HCT116 (cell line): Measurements from ENCODE around the gene C16orf95. TPM values are rescaled to one million over a fixed set of nuclear protein-coding genes. Genes with fewer than 3 reads are reported as not detected.

Source experiments
- ATAC-seq: fragments of 200-7000 bp; cut with Tn5 transposase; 2 replicates; pipeline ENCODE4 v1.9.1; 2020; ENCODE audit warnings: mild to moderate bottlenecking, moderate library complexity
- BruUV-seq: library from RNA; stranded (reverse); fragments of 400-500 nt; replicated peaks from 2 replicates; lab custom pipeline; 2021; lab: Mats Ljungman, UMichigan
- CTCF ChIA-PET: fragments of 300-600 bp; sonication (Branson Sonifier 250); formaldehyde crosslinking; loops from one replicate; lab custom pipeline; 2021; ENCODE audit warnings: antibody characterized with exemption; lab: Charles Lee
- POLR2A ChIA-PET: fragments of 300-600, 350-600 bp; sonication (Branson Sonifier 250); formaldehyde crosslinking; loops from one replicate; lab custom pipeline; 2021; ENCODE audit warnings: antibody characterized with exemption; lab: Charles Lee
- RAD21 ChIA-PET, 2 experiments: fragments of 300-600 bp; sonication (Branson Sonifier 250); formaldehyde crosslinking; loops; one replicate each; lab custom pipeline; 2023; ENCODE audit warnings: low total read pairs in 2 of 2; ENCODE audit not compliant: uncharacterized antibody in 2 of 2, unreplicated experiment in 2 of 2, low non-redundant PET in 1 of 2; lab: Charles Lee
- DNase-seq: peaks from one replicate; pipeline ENCODE4 v3.0.0-alpha.2; 2010; ENCODE audit warnings: low read depth, low spot score
- H2AFZ ChIP-seq: fragments of 200-600 bp; shearing (Covaris generic), sonication (generic); 2 replicates; pipeline ENCODE4 v1.6.1; 2017; ENCODE audit warnings: low read depth, mixed run types, mixed read lengths, antibody characterized with exemption, low read length; ENCODE audit not compliant: poor library complexity, severe bottlenecking
- H3K27ac ChIP-seq: 2 replicates; pipeline ENCODE4 v1.5.1; 2012; ENCODE audit warnings: low read depth, low read length
- H3K27me3 ChIP-seq: fragments of 200-600 bp; sonication (generic); 2 replicates; pipeline ENCODE4 v1.6.1; 2016; ENCODE audit warnings: mixed run types, low read length, mixed read lengths; ENCODE audit not compliant: insufficient read depth
- H3K36me3 ChIP-seq, 2 experiments: fragments of 200-500 bp in 1 of 2; fragments of 200-600 bp in 1 of 2; sonication (Bioruptor generic) in 1 of 2; sonication (generic) in 1 of 2; 2 replicates each; pipeline versions ENCODE4 v1.5.1 to v1.6.1; 2014 to 2016; ENCODE audit warnings: low read length in 2 of 2, inconsistent platforms in 1 of 2, mixed read lengths in 1 of 2, mixed run types in 1 of 2; ENCODE audit not compliant: insufficient read depth in 2 of 2, control insufficient read depth in 1 of 2
- H3K4me1 ChIP-seq, 2 experiments: fragments of 200-600 bp in 1 of 2; sonication (generic) in 1 of 2; 2 replicates each; pipeline versions ENCODE4 v1.5.1 to v1.6.1; 2012 to 2017; ENCODE audit warnings: low read length in 2 of 2, inconsistent platforms in 1 of 2, mild to moderate bottlenecking in 1 of 2, mixed read lengths in 1 of 2, mixed run types in 1 of 2, moderate library complexity in 1 of 2; ENCODE audit not compliant: insufficient read depth in 2 of 2, control insufficient read depth in 1 of 2
- H3K4me2 ChIP-seq: fragments of 200-600 bp; sonication (generic); 2 replicates; pipeline ENCODE4 v1.6.1; 2017; ENCODE audit warnings: mixed run types, low read length, mixed read lengths
- H3K4me3 ChIP-seq, 2 experiments: fragments of 200-600 bp in 1 of 2; sonication (generic) in 1 of 2; replicated peaks in 1 of 2; 2 replicates each; pipeline ENCODE4 v1.5.1; 2011 to 2016; ENCODE audit warnings: low read length in 2 of 2, control low read depth in 1 of 2, low read depth in 1 of 2, mild to moderate bottlenecking in 1 of 2, mixed read lengths in 1 of 2, mixed run types in 1 of 2
- H3K79me2 ChIP-seq: fragments of 200-600 bp; sonication (generic); 2 replicates; pipeline ENCODE4 v1.6.1; 2017; ENCODE audit warnings: mild to moderate bottlenecking, mixed run types, low read length, moderate library complexity, mixed read lengths; ENCODE audit not compliant: insufficient read depth
- H3K9ac ChIP-seq: fragments of 200-600 bp; sonication (generic); 2 replicates; pipeline ENCODE4 v1.6.1; 2016; ENCODE audit warnings: low read length, mixed read lengths
- H3K9me2 ChIP-seq: fragments of 200-600 bp; sonication (generic), shearing (Covaris generic); 2 replicates; pipeline ENCODE4 v1.6.1; 2017; ENCODE audit warnings: mixed run types, mild to moderate bottlenecking, moderate library complexity; ENCODE audit not compliant: insufficient read depth
- H3K9me3 ChIP-seq, 2 experiments: fragments of 200-500 bp in 1 of 2; fragments of 200-600 bp in 1 of 2; sonication (Bioruptor generic) in 1 of 2; sonication (generic) in 1 of 2; 2 replicates each; pipeline ENCODE4 v1.6.1; 2014 to 2017; ENCODE audit warnings: low read length in 2 of 2, mixed read lengths in 2 of 2, inconsistent platforms in 1 of 2, low read depth in 1 of 2, mild to moderate bottlenecking in 1 of 2, mixed run types in 1 of 2, moderate library complexity in 1 of 2; ENCODE audit not compliant: control insufficient read depth in 1 of 2, insufficient read depth in 1 of 2
- H4K20me1 ChIP-seq: fragments of 200-600 bp; sonication (generic), shearing (Covaris generic); 2 replicates; pipeline ENCODE4 v1.6.1; 2017; ENCODE audit warnings: mixed run types, mild to moderate bottlenecking, moderate library complexity; ENCODE audit not compliant: insufficient read depth
- CBX3 ChIP-seq: IDR thresholded peaks from 2 replicates; pipeline ENCODE4 v1.6.1; 2012; ENCODE audit warnings: low read depth
- CTCF ChIP-seq, 3 experiments: fragments of 200-600 bp in 1 of 3; sonication (generic) in 1 of 3; IDR thresholded peaks in 2 of 3; conservative IDR thresholded peaks in 1 of 3; 2 replicates each; pipeline ENCODE4 v1.5.1; 2012 to 2017; ENCODE audit warnings: low read depth in 2 of 3, low read length in 2 of 3, antibody characterized with exemption in 1 of 3, borderline replicate concordance in 1 of 3, control low read depth in 1 of 3, mild to moderate bottlenecking in 1 of 3, mixed read lengths in 1 of 3, mixed run types in 1 of 3, moderate library complexity in 1 of 3; ENCODE audit not compliant: insufficient read depth in 1 of 3
- EGR1 ChIP-seq: IDR thresholded peaks from 2 replicates; pipeline ENCODE4 v1.6.1; 2012; ENCODE audit warnings: low read depth
- EZH2 ChIP-seq: fragments of 200-600 bp; sonication (generic); IDR thresholded peaks from 2 replicates; pipeline ENCODE4 v1.6.1; 2017; ENCODE audit warnings: antibody characterized with exemption, mixed run types
- EZH2phosphoT487 ChIP-seq: fragments of 200-600 bp; IDR thresholded peaks from 2 replicates; pipeline ENCODE4 v1.6.1; 2018; ENCODE audit warnings: antibody characterized with exemption, borderline replicate concordance
- JUND ChIP-seq: IDR thresholded peaks from 2 replicates; pipeline ENCODE4 v1.6.1; 2012
- MAX ChIP-seq: IDR thresholded peaks from 2 replicates; pipeline ENCODE4 v1.6.1; 2012
- POLR2A ChIP-seq: IDR thresholded peaks from 2 replicates; pipeline ENCODE4 v1.7.0; 2011; ENCODE audit warnings: borderline replicate concordance; ENCODE audit not compliant: insufficient read depth, insufficient read length; ENCODE audit errors: extremely low read depth
- POLR2AphosphoS5 ChIP-seq: IDR thresholded peaks from 2 replicates; pipeline ENCODE4 v1.6.1; 2011; ENCODE audit warnings: mild to moderate bottlenecking, low read depth, low read length, moderate library complexity
- RAD21 ChIP-seq: IDR thresholded peaks from 2 replicates; pipeline ENCODE4 v1.6.1; 2012; ENCODE audit warnings: low read depth, mild to moderate bottlenecking
- REST ChIP-seq: IDR thresholded peaks from 2 replicates; pipeline ENCODE4 v1.6.1; 2012; ENCODE audit warnings: low read depth
- SIN3A ChIP-seq: IDR thresholded peaks from 2 replicates; pipeline ENCODE4 v1.6.1; 2012; ENCODE audit warnings: low read depth
- SRF ChIP-seq: IDR thresholded peaks from 2 replicates; pipeline ENCODE4 v1.6.1; 2012; ENCODE audit warnings: low read depth
- TCF7L2 ChIP-seq: IDR thresholded peaks from 2 replicates; pipeline ENCODE4 v1.7.0; 2011; ENCODE audit warnings: borderline replicate concordance, inconsistent platforms; ENCODE audit not compliant: insufficient read depth, insufficient read length; ENCODE audit errors: extremely low read depth
- YY1 ChIP-seq: IDR thresholded peaks from 2 replicates; pipeline ENCODE4 v1.6.1; 2011; ENCODE audit warnings: low read length, low read depth, moderate library complexity, mild to moderate bottlenecking; ENCODE audit not compliant: insufficient replicate concordance; ENCODE audit errors: extremely low read depth
- ZBTB33 ChIP-seq: IDR thresholded peaks from 2 replicates; pipeline ENCODE4 v1.6.1; 2011; ENCODE audit warnings: mild to moderate bottlenecking, low read length, moderate library complexity; ENCODE audit not compliant: insufficient replicate concordance; ENCODE audit errors: extremely low read depth
- ZFX ChIP-seq: fragments of 450-650 bp; IDR thresholded peaks from 2 replicates; pipeline ENCODE4 v1.6.1; 2017
- intact Hi-C: fragments of 100-400 bp; cut with micrococcal nuclease; formaldehyde crosslinking; loops from 2 replicates; pipeline ENCODE4 v1.10.0; 2022
- total RNA-seq: library from RNA; stranded (reverse); gene quantifications from one replicate; pipeline ENCODE4 v1.2.1, GENCODE V29; 2021; ENCODE audit not compliant: unreplicated experiment

Gene C16orf95
- total RNA-seq, 1 experiment from 2014 or later: 12.2 TPM

- Histone ChIP-seq H3K79me2 (peaks cover 3% of the 10 kb centered on the region; the same call in 1 of the 2 replicates), H3K4me3 (no peak overlapping the region), H4K20me1 (no peaks in the 10 kb centered on the region; the same call in 1 of the 2 replicates), H3K9me3 (no peaks in the 10 kb centered on the region), H3K36me3 (peaks cover 24 to 26% of the 10 kb centered on the region in 2 experiments; a peak in 3 of 4 replicates), H3K9ac (no peak overlapping the region), H3K4me1 (peaks cover 0 to 5% of the 10 kb centered on the region in 2 experiments; a peak in 2 of 4 replicates), H3K4me2 (no peak overlapping the region), H2AFZ (no peak overlapping the region), H3K9me2 (no peaks in the 10 kb centered on the region), H3K27me3 (no peaks in the 10 kb centered on the region), H3K27ac (no peak overlapping the region)
- DNase-seq (no peak), ATAC-seq (no peak)
- POLR2A ChIA-PET: no interaction called here
- TF ChIP-seq POLR2A: no peak
- no peak for TF ChIP-seq TCF7L2
- TF ChIP-seq CTCF (IDR thresholded peaks at IDR 0.05 in 2 of 3, conservative IDR thresholded peaks at IDR 0.05 in 1 of 3; ENCODE audit: borderline replicate concordance in 1 of 3, insufficient read depth in 1 of 3, low read depth in 2 of 3, low read length in 2 of 3): no peak
- TF ChIP-seq POLR2AphosphoS5: no peak
- no peak for TF ChIP-seq SIN3A
- no peak for TF ChIP-seq EZH2
- no peak for TF ChIP-seq SRF
- TF ChIP-seq ZFX: no peak
- TF ChIP-seq RAD21: no peak
- no peak for TF ChIP-seq JUND
- TF ChIP-seq EGR1: no peak
- TF ChIP-seq CBX3: no peak
- no peak for TF ChIP-seq YY1
- TF ChIP-seq EZH2phosphoT487: no peak
- TF ChIP-seq REST: no peak
- TF ChIP-seq ZBTB33: no peak
- no peak for TF ChIP-seq MAX
- RAD21 ChIA-PET: no interaction called here
- intact Hi-C loops: no loop called here
- CTCF ChIA-PET: no interaction called here
- TSS peak; percentile 19 for BruUV-seq
Observed at GRCh38 chr16:87329436-87330256, 12.5 kb upstream of the C16orf95 start.
